Measurements from ENCODE around the gene TMEM234.

TMEM234 gene

GRCh38 chr1:32187850-32188249, 34.3 kb downstream of the TMEM234 start:
- Histone ChIP-seq H2BK5ac (ENCODE audit: low read depth, low read length, poor library complexity, severe bottlenecking) (no peak overlapping the region), H2AK5ac (ENCODE audit: low read length, severe bottlenecking) (no peak overlapping the region), H3K4ac (ENCODE audit: low read depth in 1 of 2, low read length in 2 of 2) (no peak overlapping the region), H4K8ac (ENCODE audit: low read length) (no peak overlapping the region), H3K4me2 (ENCODE audit: low read length, poor library complexity, severe bottlenecking) (no peak overlapping the region), H3K23ac (ENCODE audit: low read length in 2 of 2) (no peak overlapping the region), H2AFZ (ENCODE audit: low read depth, low read length) (no peak overlapping the region), H2BK120ac (ENCODE audit: low read depth, low read length) (no peak overlapping the region), H3K9me3 (ENCODE audit: control insufficient read depth, low read length) (no peaks in the 10 kb centered on the region), H2BK12ac (ENCODE audit: low read length in 2 of 2) (no peak overlapping the region), H3K18ac (ENCODE audit: low read depth in 1 of 2, low read length in 2 of 2) (no peak overlapping the region), H2BK15ac (ENCODE audit: low read depth, poor library complexity, severe bottlenecking) (no peak overlapping the region), H3K4me3 (ENCODE audit: insufficient read depth in 1 of 2, low read depth in 1 of 2, low read length in 2 of 2) (no peak overlapping the region), H3K4me1 (ENCODE audit: control insufficient read depth, insufficient read depth, low read depth, low read length) (peaks cover 7% of the 10 kb centered on the region), H4K91ac (ENCODE audit: low read length) (no peak overlapping the region), H3K9ac (ENCODE audit: low read length) (no peak overlapping the region), H3K14ac (ENCODE audit: low read length in 2 of 2) (no peak overlapping the region), H3K27ac (ENCODE audit: low read length, poor library complexity, severe bottlenecking) (no peak overlapping the region), H3K36me3 (ENCODE audit: control insufficient read depth in 1 of 2, insufficient read depth in 2 of 2, low read depth in 1 of 2, low read length in 2 of 2) (peaks cover 68 to 89% of the 10 kb centered on the region in 2 experiments), H3K27me3 (ENCODE audit: control insufficient read depth in 1 of 2, insufficient read depth in 1 of 2, low read length in 2 of 2) (no peaks in the 10 kb centered on the region), H3K79me1 (replicated peaks; ENCODE audit: low read length, poor library complexity, severe bottlenecking) (peaks cover 32% of the 10 kb centered on the region)
- no peak for DNase-seq
- WGBS, result 97% methylated on average over 9 of the region's 9 CpGs

- Histone ChIP-seq H2AK5ac (ENCODE audit: low read length, severe bottlenecking) (no peak overlapping the region), H3K79me1 (replicated peaks; ENCODE audit: low read length, poor library complexity, severe bottlenecking) (peaks cover 25% of the 10 kb centered on the region), H4K8ac (ENCODE audit: low read length) (no peak overlapping the region), H2BK12ac (ENCODE audit: low read length in 2 of 2) (no peak overlapping the region), H3K18ac (ENCODE audit: low read depth in 1 of 2, low read length in 2 of 2) (no peak overlapping the region), H3K9me3 (ENCODE audit: control insufficient read depth, low read length) (no peaks in the 10 kb centered on the region), H4K91ac (ENCODE audit: low read length) (no peak overlapping the region), H3K27ac (ENCODE audit: low read length, poor library complexity, severe bottlenecking) (no peak overlapping the region), H3K23ac (ENCODE audit: low read length in 2 of 2) (no peak overlapping the region), H3K27me3 (ENCODE audit: control insufficient read depth in 1 of 2, insufficient read depth in 1 of 2, low read length in 2 of 2) (no peaks in the 10 kb centered on the region), H3K4me1 (ENCODE audit: control insufficient read depth, insufficient read depth, low read depth, low read length) (peaks cover 13% of the 10 kb centered on the region), H3K4ac (ENCODE audit: low read depth in 1 of 2, low read length in 2 of 2) (no peak overlapping the region), H2BK120ac (ENCODE audit: low read depth, low read length) (no peak overlapping the region), H2BK15ac (ENCODE audit: low read depth, poor library complexity, severe bottlenecking) (no peak overlapping the region), H3K9ac (ENCODE audit: low read length) (peak overlapping the region; percentile 14), H2AFZ (ENCODE audit: low read depth, low read length) (no peak overlapping the region), H3K14ac (ENCODE audit: low read length in 2 of 2) (no peak overlapping the region), H3K36me3 (ENCODE audit: control insufficient read depth in 1 of 2, insufficient read depth in 2 of 2, low read depth in 1 of 2, low read length in 2 of 2) (peaks cover 65 to 87% of the 10 kb centered on the region in 2 experiments), H3K4me2 (ENCODE audit: low read length, poor library complexity, severe bottlenecking) (no peak overlapping the region), H3K4me3 (ENCODE audit: insufficient read depth in 1 of 2, low read depth in 1 of 2, low read length in 2 of 2) (no peak overlapping the region), H2BK5ac (ENCODE audit: low read depth, low read length, poor library complexity, severe bottlenecking) (no peak overlapping the region)
- WGBS, result 100% methylated on average over 1 of the region's 2 CpGs
- no peak for DNase-seq
Observed at GRCh38 chr1:32186491-32186890, 35.7 kb downstream of the TMEM234 start.

GRCh38 chr1:32186077-32186476, 36.1 kb downstream of the TMEM234 start:
- 98% methylated on average over 2 of the region's 2 CpGs for WGBS
- no peak overlapping the region for H3K18ac ChIP-seq (ENCODE audit: low read depth in 1 of 2, low read length in 2 of 2)
- DNase-seq, result no peak

GRCh38 chr1:32184650-32185049, 37.5 kb downstream of the TMEM234 start:
- no peak overlapping the region for H2BK12ac ChIP-seq (ENCODE audit: low read length in 2 of 2)
- no peak overlapping the region for H3K4me2 ChIP-seq (ENCODE audit: low read length, poor library complexity, severe bottlenecking)
- H2BK15ac ChIP-seq (ENCODE audit: low read depth, poor library complexity, severe bottlenecking), result no peak overlapping the region
- peaks cover 16% of the 10 kb centered on the region for H3K79me1 ChIP-seq (replicated peaks; ENCODE audit: low read length, poor library complexity, severe bottlenecking)
- peak overlapping the region in 1 of 2 experiments; percentile 46 for H3K4me3 ChIP-seq (ENCODE audit: insufficient read depth in 1 of 2, low read depth in 1 of 2, low read length in 2 of 2)
- H3K36me3 ChIP-seq (ENCODE audit: control insufficient read depth in 1 of 2, insufficient read depth in 2 of 2, low read depth in 1 of 2, low read length in 2 of 2), result peaks cover 51 to 79% of the 10 kb centered on the region in 2 experiments
- no peak overlapping the region for H3K23ac ChIP-seq (ENCODE audit: low read length in 2 of 2)
- no peak overlapping the region for H2BK5ac ChIP-seq (ENCODE audit: low read depth, low read length, poor library complexity, severe bottlenecking)
- no peak overlapping the region for H2AK5ac ChIP-seq (ENCODE audit: low read length, severe bottlenecking)
- no peak overlapping the region for H3K4ac ChIP-seq (ENCODE audit: low read depth in 1 of 2, low read length in 2 of 2)
- no peak overlapping the region for H3K18ac ChIP-seq (ENCODE audit: low read depth in 1 of 2, low read length in 2 of 2)
- no peak overlapping the region for H2BK120ac ChIP-seq (ENCODE audit: low read depth, low read length)
- no peak overlapping the region for H3K27ac ChIP-seq (ENCODE audit: low read length, poor library complexity, severe bottlenecking)
- H3K9ac ChIP-seq (ENCODE audit: low read length), result no peak overlapping the region
- H3K14ac ChIP-seq (ENCODE audit: low read length in 2 of 2), result no peak overlapping the region
- H3K27me3 ChIP-seq (ENCODE audit: control insufficient read depth in 1 of 2, insufficient read depth in 1 of 2, low read length in 2 of 2), result no peaks in the 10 kb centered on the region
- DNase-seq, result no peak
- H4K8ac ChIP-seq (ENCODE audit: low read length), result no peak overlapping the region
- H3K9me3 ChIP-seq (ENCODE audit: control insufficient read depth, low read length), result no peaks in the 10 kb centered on the region
- H2AFZ ChIP-seq (ENCODE audit: low read depth, low read length), result no peak overlapping the region
- H3K4me1 ChIP-seq (ENCODE audit: control insufficient read depth, insufficient read depth, low read depth, low read length), result peaks cover 18% of the 10 kb centered on the region
- H4K91ac ChIP-seq (ENCODE audit: low read length), result no peak overlapping the region

More at GRCh38 chr1:32186077-32186476, 36.1 kb downstream of the TMEM234 start:
- H3K4me1 ChIP-seq (ENCODE audit: control insufficient read depth, insufficient read depth, low read depth, low read length), result peaks cover 17% of the 10 kb centered on the region
- no peak overlapping the region for H3K4me2 ChIP-seq (ENCODE audit: low read length, poor library complexity, severe bottlenecking)
- no peaks in the 10 kb centered on the region for H3K9me3 ChIP-seq (ENCODE audit: control insufficient read depth, low read length)
- H2AFZ ChIP-seq (ENCODE audit: low read depth, low read length), result no peak overlapping the region
- H4K91ac ChIP-seq (ENCODE audit: low read length), result no peak overlapping the region
- H3K79me1 ChIP-seq (replicated peaks; ENCODE audit: low read length, poor library complexity, severe bottlenecking), result peaks cover 22% of the 10 kb centered on the region
- H2BK15ac ChIP-seq (ENCODE audit: low read depth, poor library complexity, severe bottlenecking), result no peak overlapping the region
- no peak overlapping the region for H2BK5ac ChIP-seq (ENCODE audit: low read depth, low read length, poor library complexity, severe bottlenecking)
- no peak overlapping the region for H3K4ac ChIP-seq (ENCODE audit: low read depth in 1 of 2, low read length in 2 of 2)
- no peak overlapping the region for H3K27ac ChIP-seq (ENCODE audit: low read length, poor library complexity, severe bottlenecking)
- no peak overlapping the region for H3K23ac ChIP-seq (ENCODE audit: low read length in 2 of 2)
- no peak overlapping the region for H2BK12ac ChIP-seq (ENCODE audit: low read length in 2 of 2)
- no peak overlapping the region for H4K8ac ChIP-seq (ENCODE audit: low read length)
- no peak overlapping the region for H3K14ac ChIP-seq (ENCODE audit: low read length in 2 of 2)
- H2BK120ac ChIP-seq (ENCODE audit: low read depth, low read length), result no peak overlapping the region
- H3K4me3 ChIP-seq (ENCODE audit: insufficient read depth in 1 of 2, low read depth in 1 of 2, low read length in 2 of 2), result no peak overlapping the region
- H3K36me3 ChIP-seq (ENCODE audit: control insufficient read depth in 1 of 2, insufficient read depth in 2 of 2, low read depth in 1 of 2, low read length in 2 of 2), result peaks cover 65 to 87% of the 10 kb centered on the region in 2 experiments
- H3K9ac ChIP-seq (ENCODE audit: low read length), result peak overlapping the region; percentile 14
- no peaks in the 10 kb centered on the region for H3K27me3 ChIP-seq (ENCODE audit: control insufficient read depth in 1 of 2, insufficient read depth in 1 of 2, low read length in 2 of 2)
- H2AK5ac ChIP-seq (ENCODE audit: low read length, severe bottlenecking), result no peak overlapping the region

Data from mesenchymal stem cell (in vitro differentiated cells and primary cell).